ENCODE measurements around the gene PIGN.

DNA sequence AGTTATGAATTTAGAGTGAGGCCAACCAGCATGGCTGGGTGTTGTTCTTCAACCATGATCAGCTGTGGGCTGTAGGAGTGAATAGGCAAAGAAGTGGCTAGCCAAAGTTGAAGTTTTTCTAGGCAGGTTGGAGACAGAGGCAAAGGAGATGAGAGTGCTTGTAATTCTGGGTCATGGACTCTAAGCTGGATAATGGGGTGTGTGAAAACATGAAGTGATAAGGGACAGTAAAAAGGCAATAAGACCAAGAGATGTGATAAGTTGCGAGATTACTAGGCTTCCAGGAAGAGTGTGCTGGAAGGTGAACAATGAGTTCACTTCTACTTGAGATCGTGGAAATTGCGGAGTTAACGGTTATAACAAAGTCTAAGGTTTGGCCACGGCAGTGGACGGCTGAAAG lies 175.4 kb downstream of the PIGN start:
- TF ChIP-seq, protein P1, sequence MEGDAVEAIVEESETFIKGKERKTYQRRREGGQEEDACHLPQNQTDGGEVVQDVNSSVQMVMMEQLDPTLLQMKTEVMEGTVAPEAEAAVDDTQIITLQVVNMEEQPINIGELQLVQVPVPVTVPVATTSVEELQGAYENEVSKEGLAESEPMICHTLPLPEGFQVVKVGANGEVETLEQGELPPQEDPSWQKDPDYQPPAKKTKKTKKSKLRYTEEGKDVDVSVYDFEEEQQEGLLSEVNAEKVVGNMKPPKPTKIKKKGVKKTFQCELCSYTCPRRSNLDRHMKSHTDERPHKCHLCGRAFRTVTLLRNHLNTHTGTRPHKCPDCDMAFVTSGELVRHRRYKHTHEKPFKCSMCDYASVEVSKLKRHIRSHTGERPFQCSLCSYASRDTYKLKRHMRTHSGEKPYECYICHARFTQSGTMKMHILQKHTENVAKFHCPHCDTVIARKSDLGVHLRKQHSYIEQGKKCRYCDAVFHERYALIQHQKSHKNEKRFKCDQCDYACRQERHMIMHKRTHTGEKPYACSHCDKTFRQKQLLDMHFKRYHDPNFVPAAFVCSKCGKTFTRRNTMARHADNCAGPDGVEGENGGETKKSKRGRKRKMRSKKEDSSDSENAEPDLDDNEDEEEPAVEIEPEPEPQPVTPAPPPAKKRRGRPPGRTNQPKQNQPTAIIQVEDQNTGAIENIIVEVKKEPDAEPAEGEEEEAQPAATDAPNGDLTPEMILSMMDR (IDR thresholded peaks at IDR 0.05), result no peak
- no peak for TF ChIP-seq POLR2A (IDR thresholded peaks at IDR 0.05)

Measured in esophagus squamous epithelium (tissue), 4 donors.